Memory B cell (primary cell): ENCODE data around the gene IGSF21.

Source experiments
- ATAC-seq: fragments of 150-1000 bp; cut with Tn5 transposase; 2 replicates; pipeline ENCODE4 v1.10.0; 2021; ENCODE audit warnings: low read depth, mild to moderate bottlenecking, moderate library complexity
- DNase-seq, 2 donors: peaks; one replicate each; pipeline ENCODE4 v3.0.0; 2022; ENCODE audit warnings: low spot score in 2 of 2
- H3K27ac Mint-ChIP-seq: one replicate; pipeline ENCODE4 v1.8.0; 2022; ENCODE audit warnings: mild to moderate bottlenecking, moderate library complexity, mixed read lengths
- H3K27me3 Mint-ChIP-seq: one replicate; pipeline ENCODE4 v1.8.0; 2022; ENCODE audit warnings: mixed read lengths
- H3K36me3 Mint-ChIP-seq: one replicate; pipeline ENCODE4 v1.8.0; 2022; ENCODE audit warnings: mild to moderate bottlenecking, mixed read lengths
- H3K4me1 Mint-ChIP-seq: one replicate; pipeline ENCODE4 v1.8.0; 2022; ENCODE audit warnings: mixed read lengths
- H3K4me3 Mint-ChIP-seq: one replicate; pipeline ENCODE4 v1.8.0; 2022; ENCODE audit warnings: mild to moderate bottlenecking, moderate library complexity, mixed read lengths
- H3K9me3 Mint-ChIP-seq: one replicate; pipeline ENCODE4 v1.8.0; 2022; ENCODE audit warnings: mixed read lengths

The IGSF21 gene

DNA sequence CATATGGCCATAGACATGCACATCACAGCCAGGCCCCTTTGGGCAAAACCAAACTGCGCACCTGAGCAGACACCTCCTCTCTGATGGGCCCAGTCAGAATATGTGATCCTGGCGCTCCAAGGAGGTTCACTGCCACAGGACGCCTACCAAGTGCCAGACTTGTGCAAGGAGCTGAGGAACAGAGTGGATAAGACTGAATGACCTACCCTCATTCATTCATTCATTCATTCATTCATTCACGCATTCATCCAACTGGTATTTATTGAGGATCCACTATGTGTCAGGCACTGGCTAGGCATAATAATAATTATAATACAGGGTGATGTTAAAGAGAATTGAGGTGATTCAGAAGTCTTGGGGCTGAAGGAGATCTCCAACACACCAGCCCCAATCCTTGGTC, 2.4 kb upstream of the IGSF21 start:
- H3K27ac Mint-ChIP-seq = no peak overlapping the region
- peaks cover 34% of the 10 kb centered on the region for H3K27me3 Mint-ChIP-seq
- ATAC-seq = no peak
- no peak overlapping the region for H3K4me3 Mint-ChIP-seq
- no peaks in the 10 kb centered on the region for H3K36me3 Mint-ChIP-seq
- H3K4me1 Mint-ChIP-seq = peaks cover 11% of the 10 kb centered on the region
- DNase-seq = no peak
- no peaks in the 10 kb centered on the region for H3K9me3 Mint-ChIP-seq

DNA sequence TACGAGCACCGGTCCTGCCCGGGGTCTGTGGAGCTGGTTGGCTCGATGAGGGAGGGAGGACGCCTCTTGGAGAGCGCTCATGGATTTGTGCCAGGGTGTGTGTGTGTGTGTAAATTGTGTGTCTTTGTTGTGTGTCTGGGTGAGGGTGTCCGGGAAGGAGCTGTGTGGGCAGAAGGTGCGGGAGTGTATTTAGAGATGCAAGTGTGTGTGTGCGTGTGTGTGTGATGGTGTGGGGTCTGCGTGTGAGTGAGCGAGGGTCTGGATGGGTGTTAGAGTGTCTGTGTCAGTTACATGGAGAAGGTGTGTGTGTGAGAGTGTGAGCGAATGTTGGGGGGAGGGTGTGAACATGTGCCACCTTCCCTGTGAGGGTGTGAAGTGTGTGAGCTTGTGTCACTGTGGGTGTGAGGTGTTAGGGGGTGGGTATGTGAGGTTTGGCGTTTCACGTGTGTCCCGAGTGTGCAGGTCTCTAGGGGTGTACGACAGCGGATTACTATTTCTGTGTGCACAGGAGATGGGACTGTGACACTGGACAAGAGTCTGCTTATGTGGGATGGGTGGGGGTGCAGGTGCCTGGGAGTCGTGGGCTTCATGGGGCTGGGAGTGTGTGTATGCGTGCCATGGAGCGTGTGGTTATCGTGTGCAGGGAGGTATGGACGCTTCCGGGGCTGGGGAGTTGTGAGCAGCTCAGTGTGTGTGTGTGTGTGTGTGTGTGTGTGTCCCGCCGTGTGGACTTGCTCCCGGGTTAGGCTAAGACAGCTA, 880 bp downstream of the IGSF21 start:
- DNase-seq (no peak), ATAC-seq (no peak)
- Mint-ChIP-seq H3K4me1 (peaks cover 15% of the 10 kb centered on the region), H3K4me3 (no peak overlapping the region), H3K9me3 (no peaks in the 10 kb centered on the region), H3K27me3 (peaks cover 30% of the 10 kb centered on the region), H3K36me3 (no peaks in the 10 kb centered on the region), H3K27ac (no peak overlapping the region)

DNA sequence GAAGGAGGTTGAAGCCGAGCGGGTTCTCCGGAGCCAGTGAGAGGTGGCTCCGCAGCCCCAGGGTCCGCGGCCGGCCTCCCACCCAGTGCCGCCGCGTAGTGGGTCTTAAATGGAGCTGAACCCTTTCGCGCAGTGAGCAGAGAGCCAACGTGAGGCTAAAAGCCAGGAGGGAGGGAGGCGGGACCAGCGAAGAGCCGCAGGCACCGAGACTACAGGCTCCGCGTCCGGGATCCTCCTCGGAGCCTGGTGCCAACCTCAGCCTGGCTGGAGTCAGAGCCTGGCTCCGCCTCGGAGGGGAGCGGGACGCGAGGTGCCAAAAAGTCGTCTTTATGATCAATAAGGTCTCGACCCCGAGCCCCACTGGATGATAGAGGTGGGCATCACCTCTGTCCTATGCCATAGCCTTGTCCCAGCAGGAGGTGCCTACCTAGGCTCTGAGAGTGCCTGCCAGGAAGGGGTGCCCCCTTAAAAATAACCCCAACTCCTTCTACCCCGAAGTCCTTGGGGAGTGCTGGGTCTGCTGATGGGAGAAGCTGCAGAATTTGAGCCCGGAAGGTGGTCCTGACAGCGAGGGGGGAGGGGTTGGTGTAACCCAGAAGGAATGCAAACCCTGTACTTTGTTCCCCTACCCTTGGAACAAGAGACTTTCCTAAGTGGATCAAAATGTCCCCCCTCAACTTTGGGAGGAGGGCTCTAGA, 1.6 kb downstream of the IGSF21 start:
- peaks cover 11% of the 10 kb centered on the region for H3K4me1 Mint-ChIP-seq
- DNase-seq (no peak), ATAC-seq (no peak)
- H3K27me3 Mint-ChIP-seq = peaks cover 26% of the 10 kb centered on the region
- no peaks in the 10 kb centered on the region for H3K36me3 Mint-ChIP-seq
- H3K27ac Mint-ChIP-seq = no peak overlapping the region
- H3K4me3 Mint-ChIP-seq = no peak overlapping the region
- H3K9me3 Mint-ChIP-seq = no peaks in the 10 kb centered on the region

DNA sequence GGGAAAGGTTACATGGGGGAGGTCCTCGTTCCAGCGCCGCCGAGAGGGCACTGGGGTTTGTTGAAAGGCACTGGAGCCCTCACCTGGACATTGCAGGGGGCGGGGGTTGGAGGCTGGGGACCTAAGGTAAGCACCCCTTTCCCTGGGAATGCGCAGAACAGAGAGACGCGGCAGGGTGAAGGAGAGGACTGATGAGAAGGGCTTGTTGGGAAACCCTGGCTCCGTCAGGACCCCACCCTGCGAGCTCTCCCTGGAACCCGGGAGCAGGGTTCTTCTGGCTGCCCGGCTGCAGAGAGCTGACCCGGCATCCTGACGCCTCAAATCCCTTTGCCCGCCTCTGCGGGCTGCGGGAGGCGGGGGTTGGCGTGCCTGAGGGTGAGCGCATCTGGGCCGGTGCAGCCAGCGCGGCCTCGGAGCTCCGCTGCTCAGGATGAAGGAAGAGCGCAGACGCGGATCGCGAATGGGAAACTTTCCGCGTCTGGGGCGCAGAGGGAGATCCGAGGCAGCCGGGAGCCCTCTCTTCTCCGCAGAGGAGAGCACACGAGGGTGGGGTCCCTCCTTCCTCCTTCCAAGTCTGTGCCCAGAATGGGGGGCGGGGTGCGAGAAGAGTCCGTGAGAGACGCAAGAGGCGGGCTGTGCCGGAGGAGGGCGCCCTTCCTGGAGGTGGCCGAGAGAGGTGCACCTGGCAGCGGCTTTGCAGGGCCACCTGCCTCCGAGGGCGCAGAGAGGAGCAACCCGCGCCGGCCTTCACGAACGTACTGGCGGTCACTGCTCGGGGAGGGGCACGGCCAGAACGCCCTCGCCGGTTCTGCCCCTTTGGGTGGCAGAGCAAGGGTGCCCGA, 2.4 kb downstream of the IGSF21 start:
- H3K4me1 Mint-ChIP-seq = peaks cover 11% of the 10 kb centered on the region
- no peak for DNase-seq
- H3K27me3 Mint-ChIP-seq = peaks cover 27% of the 10 kb centered on the region
- ATAC-seq = no peak
- peak overlapping the region; percentile 41 for H3K4me3 Mint-ChIP-seq
- H3K36me3 Mint-ChIP-seq = no peaks in the 10 kb centered on the region
- H3K27ac Mint-ChIP-seq = no peak overlapping the region
- no peaks in the 10 kb centered on the region for H3K9me3 Mint-ChIP-seq

DNA sequence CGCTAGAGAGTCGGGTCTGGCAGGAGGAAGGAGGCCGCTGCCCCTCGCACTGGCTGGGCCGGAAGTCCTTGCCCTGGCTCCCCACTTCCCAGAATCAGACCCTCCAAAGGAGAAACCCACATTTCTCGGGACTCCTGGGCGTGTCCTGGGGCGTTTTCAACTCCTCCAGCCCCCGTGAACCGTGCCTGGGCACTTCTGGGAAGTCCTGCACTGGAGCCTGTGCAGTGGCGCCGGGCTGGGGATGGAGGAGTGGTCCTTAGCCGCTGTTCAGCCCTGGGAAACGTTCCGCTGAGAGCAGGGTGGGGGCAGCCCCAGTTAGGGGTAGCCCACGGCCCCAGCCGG, 3.0 kb downstream of the IGSF21 start:
- Mint-ChIP-seq H3K9me3 (no peaks in the 10 kb centered on the region), H3K4me1 (peaks cover 11% of the 10 kb centered on the region), H3K36me3 (no peaks in the 10 kb centered on the region), H3K27me3 (peaks cover 32% of the 10 kb centered on the region), H3K27ac (no peak overlapping the region), H3K4me3 (no peak overlapping the region)
- ATAC-seq (no peak), DNase-seq (no peak)

DNA sequence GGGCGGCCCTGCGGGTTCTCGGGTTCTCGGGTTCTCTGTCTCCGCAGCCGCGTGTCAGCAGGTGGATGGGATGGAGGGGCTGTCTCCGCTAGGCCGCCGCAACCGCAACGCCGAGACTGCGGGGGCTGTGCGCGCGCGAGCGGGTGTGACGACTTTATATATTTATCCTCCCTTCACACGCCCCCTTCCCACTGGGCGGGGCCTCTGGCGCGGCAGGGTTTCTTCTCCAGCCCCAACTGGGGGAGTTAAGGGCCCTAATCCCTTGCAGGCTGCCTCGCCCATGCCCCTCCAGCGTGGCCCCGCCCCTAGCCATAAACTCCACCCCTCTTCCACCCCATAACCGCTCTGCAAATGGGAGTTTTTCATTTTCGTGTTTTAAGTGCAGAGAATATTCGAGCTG, 3.4 kb downstream of the IGSF21 start:
- Mint-ChIP-seq H3K27me3 (peaks cover 33% of the 10 kb centered on the region), H3K9me3 (no peaks in the 10 kb centered on the region), H3K27ac (no peak overlapping the region), H3K4me3 (peak overlapping the region; percentile 42), H3K36me3 (no peaks in the 10 kb centered on the region), H3K4me1 (peaks cover 11% of the 10 kb centered on the region)
- ATAC-seq (no peak), DNase-seq (no peak)

DNA sequence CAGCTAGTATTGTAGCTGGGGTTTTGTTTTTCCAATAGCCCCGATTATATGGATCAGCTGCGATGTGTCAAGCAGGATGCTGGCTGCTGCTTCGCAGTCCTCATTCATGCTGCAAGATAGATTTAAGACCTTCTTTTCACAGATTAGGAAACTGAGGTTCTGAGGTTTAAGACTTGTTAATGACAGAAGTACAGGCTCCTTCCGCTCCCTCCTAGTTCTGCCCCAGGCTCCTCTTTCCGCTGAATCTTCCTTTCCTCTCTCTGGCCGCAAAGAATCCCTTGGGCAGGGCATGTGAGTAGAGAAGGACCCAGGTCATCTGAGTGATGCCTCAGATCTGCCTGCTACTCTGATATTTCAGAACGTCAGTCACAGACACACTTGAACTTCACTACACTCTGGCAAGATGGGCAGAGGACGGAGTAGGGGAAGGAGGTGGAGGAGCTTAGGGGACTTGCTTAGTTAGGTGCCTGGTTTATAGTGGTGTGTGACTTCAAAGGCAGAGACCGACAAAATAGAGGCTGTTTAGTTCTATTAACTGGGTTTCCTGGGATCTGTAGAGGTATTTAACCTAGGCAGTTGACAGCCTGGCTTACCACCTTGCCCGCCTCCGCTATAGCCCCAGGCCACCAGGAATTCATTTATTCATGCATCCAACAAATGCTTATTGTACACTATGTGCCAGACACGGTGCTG, 4.2 kb downstream of the IGSF21 start:
- no peak overlapping the region for H3K27ac Mint-ChIP-seq
- no peak for DNase-seq
- no peak overlapping the region for H3K4me3 Mint-ChIP-seq
- H3K36me3 Mint-ChIP-seq = no peaks in the 10 kb centered on the region
- no peaks in the 10 kb centered on the region for H3K9me3 Mint-ChIP-seq
- ATAC-seq = no peak
- H3K27me3 Mint-ChIP-seq = peaks cover 36% of the 10 kb centered on the region
- H3K4me1 Mint-ChIP-seq = peaks cover 11% of the 10 kb centered on the region

DNA sequence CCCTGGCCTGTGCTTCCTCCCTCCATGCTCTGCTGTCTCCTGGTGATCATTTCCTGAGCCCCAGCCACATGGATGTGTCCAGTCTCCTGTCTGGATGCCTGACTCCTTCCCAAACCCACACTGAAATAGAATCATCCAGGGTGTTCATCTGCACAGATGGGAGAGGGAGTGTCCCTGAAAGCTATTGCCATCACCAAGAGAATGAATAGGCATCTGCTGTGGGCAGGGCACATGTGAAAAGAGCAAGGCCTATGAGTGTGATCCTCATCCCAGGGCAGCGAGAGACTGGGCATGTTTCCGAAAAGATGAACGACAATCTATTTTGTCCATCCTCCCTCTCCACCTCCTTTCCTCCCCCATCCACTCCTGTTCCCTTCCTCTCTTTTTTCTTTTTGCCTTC, 5.0 kb downstream of the IGSF21 start:
- peaks cover 11% of the 10 kb centered on the region for H3K4me1 Mint-ChIP-seq
- peaks cover 38% of the 10 kb centered on the region for H3K27me3 Mint-ChIP-seq
- ATAC-seq (no peak), DNase-seq (no peak)
- no peak overlapping the region for H3K27ac Mint-ChIP-seq
- no peak overlapping the region for H3K4me3 Mint-ChIP-seq
- no peaks in the 10 kb centered on the region for H3K36me3 Mint-ChIP-seq
- no peaks in the 10 kb centered on the region for H3K9me3 Mint-ChIP-seq

DNA sequence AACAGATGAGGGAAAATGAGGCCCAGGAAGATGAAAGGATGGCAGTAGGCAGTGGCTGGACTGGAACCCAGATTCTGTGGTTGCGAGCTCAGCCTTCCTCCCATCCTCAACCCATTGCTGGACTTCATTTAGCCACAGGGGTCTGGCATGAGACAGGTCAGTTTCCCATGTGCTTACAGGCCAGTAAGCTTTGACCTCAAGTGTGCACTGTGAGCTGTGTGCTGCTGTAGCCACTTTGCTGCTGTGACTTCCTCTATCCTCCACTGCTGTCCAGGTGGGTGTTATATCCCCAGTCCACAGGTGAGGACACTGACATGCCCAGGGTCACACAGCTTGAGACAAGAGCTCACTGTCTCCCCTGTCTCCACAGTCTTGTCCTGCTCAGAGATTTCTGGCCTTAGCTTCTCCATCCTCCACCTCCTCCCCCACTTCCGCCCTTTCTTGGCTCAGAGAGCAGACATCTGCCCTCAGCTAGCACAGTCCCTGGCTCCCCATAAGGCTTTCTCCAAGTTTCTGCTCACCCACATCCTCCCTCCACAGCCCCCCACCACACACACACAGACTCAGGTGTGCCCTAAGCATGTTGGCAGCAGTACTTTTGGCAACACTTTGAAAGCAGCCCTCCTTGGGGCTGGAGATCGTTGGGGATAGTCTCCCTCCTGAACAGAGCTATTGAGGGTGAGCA, 7.3 kb downstream of the IGSF21 start:
- Mint-ChIP-seq H3K36me3 (no peaks in the 10 kb centered on the region), H3K9me3 (peaks cover 3% of the 10 kb centered on the region), H3K27ac (no peak overlapping the region), H3K27me3 (peaks cover 33% of the 10 kb centered on the region), H3K4me1 (peaks cover 5% of the 10 kb centered on the region), H3K4me3 (no peak overlapping the region)
- no peak for DNase-seq
- ATAC-seq = no peak

DNA sequence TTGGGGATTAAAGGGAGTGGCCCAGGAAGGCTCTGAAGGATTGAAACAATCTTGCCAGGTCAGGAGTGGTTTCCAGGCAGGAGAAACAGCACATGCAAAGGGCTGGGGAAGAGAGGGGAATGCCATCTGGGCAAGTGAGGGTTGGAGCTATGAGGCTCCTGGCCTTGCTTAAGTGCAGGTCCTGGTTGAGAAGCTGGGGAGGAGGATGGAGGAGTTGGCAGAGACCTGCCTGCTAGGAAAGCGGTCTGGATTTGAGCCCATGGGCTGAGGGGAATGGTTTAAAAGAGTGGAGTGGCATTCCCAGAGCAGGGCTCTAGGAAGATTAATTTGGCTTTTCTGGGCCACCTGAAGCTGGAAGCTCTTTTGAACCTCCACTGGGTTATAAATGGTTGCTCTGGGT, 9.2 kb downstream of the IGSF21 start:
- no peaks in the 10 kb centered on the region for H3K36me3 Mint-ChIP-seq
- H3K27ac Mint-ChIP-seq = no peak overlapping the region
- peaks cover 3% of the 10 kb centered on the region for H3K9me3 Mint-ChIP-seq
- DNase-seq = no peak
- peaks cover 2% of the 10 kb centered on the region for H3K4me1 Mint-ChIP-seq
- no peak overlapping the region for H3K4me3 Mint-ChIP-seq
- ATAC-seq = no peak
- H3K27me3 Mint-ChIP-seq = peaks cover 31% of the 10 kb centered on the region

DNA sequence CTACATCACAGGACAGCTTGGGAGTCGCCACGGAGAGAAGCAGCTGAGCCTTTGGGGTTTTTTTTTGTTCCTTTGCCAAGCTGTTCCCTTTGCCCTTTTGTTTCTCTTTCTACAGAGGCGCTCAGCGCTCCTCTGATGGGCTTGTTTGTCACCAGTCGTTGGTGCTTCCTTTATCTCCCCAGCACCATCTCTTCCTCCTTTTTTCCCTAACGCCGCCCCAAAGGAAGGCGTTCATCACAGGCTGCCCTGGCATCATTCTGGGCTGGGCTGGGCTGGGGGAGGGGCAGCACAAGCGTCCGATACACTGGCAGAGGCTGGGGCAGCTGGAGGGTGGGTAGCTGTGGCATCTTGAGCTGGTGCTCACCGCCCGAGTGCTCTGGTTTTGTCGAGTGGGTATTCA, 10.5 kb downstream of the IGSF21 start:
- no peaks in the 10 kb centered on the region for H3K36me3 Mint-ChIP-seq
- no peak for ATAC-seq
- H3K9me3 Mint-ChIP-seq = peaks cover 3% of the 10 kb centered on the region
- DNase-seq = no peak
- peaks cover 28% of the 10 kb centered on the region for H3K27me3 Mint-ChIP-seq
- no peak overlapping the region for H3K27ac Mint-ChIP-seq
- H3K4me1 Mint-ChIP-seq = no peaks in the 10 kb centered on the region
- H3K4me3 Mint-ChIP-seq = no peak overlapping the region

DNA sequence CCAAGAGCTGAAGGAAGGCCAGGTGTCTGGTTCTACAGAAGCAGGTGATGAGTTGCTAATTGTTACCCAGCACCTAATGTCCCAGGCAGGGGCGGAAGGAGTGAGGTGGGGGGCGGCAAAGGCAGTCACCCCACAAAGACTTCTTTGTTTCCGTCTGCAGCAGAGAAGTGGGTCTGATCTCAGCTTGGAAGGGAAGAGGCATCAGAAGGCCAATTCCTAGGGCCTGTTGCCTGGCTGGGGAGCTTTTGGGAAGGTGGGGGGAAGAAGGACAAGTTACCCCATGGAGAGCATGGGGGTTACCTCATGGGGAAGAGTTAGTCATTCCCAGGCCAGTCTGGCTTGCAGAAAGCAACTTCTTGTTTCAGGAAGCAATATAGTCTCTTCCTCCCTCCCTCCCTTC, 10.9 kb downstream of the IGSF21 start:
- Mint-ChIP-seq H3K9me3 (peaks cover 3% of the 10 kb centered on the region), H3K27me3 (peaks cover 28% of the 10 kb centered on the region), H3K4me1 (no peaks in the 10 kb centered on the region), H3K36me3 (no peaks in the 10 kb centered on the region), H3K4me3 (no peak overlapping the region), H3K27ac (no peak overlapping the region)
- ATAC-seq = no peak
- DNase-seq = no peak

DNA sequence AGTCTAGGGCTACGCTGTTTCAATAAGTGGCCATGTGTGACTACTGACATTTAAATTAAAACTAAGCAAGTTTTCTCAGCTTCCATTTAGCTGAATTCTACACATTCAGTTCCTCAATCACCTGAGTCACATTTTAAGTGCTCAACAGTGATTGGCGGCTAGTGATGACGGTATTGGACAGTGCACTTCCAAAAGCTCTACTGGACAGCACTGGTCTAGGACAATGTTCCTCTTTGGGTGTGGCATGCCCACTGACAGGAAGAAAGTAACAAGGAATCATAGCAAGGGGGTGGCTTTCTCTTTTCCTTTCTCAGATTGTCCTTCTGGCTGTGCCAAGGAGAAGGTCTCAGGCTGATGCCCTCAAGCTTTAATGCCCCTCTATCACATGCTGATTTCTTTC, 11.7 kb downstream of the IGSF21 start:
- peaks cover 26% of the 10 kb centered on the region for H3K27me3 Mint-ChIP-seq
- no peaks in the 10 kb centered on the region for H3K36me3 Mint-ChIP-seq
- no peak overlapping the region for H3K27ac Mint-ChIP-seq
- H3K4me3 Mint-ChIP-seq = no peak overlapping the region
- no peaks in the 10 kb centered on the region for H3K4me1 Mint-ChIP-seq
- DNase-seq (no peak), ATAC-seq (no peak)
- H3K9me3 Mint-ChIP-seq = peaks cover 3% of the 10 kb centered on the region
